H1 (cell line): ENCODE data around the gene MAP3K14.

Source experiments
- ATF2 ChIP-seq: IDR thresholded peaks from 2 replicates; pipeline ENCODE4 v1.6.1; 2012; ENCODE audit warnings: low read length, inconsistent platforms
- CHD2 ChIP-seq: IDR thresholded peaks from 2 replicates; pipeline ENCODE4 v1.6.1; 2012; ENCODE audit warnings: low read length, improper control_type of control experiment
- EGR1 ChIP-seq: IDR thresholded peaks from 2 replicates; pipeline ENCODE4 v1.6.1; 2011; ENCODE audit warnings: low read depth, low read length, borderline replicate concordance
- EZH2 ChIP-seq: fragments of 200-600 bp; sonication (generic); IDR thresholded peaks from 2 replicates; pipeline ENCODE4 v1.7.1; 2012; ENCODE audit warnings: low read depth, mild to moderate bottlenecking, moderate library complexity, low read length, inconsistent platforms; ENCODE audit not compliant: severe bottlenecking
- GABPA ChIP-seq: IDR thresholded peaks from 2 replicates; pipeline ENCODE4 v1.6.1; 2011; ENCODE audit warnings: mild to moderate bottlenecking, low read length, moderate library complexity, borderline replicate concordance; ENCODE audit not compliant: insufficient read depth
- KDM1A ChIP-seq: fragments of 200-600, 300-600 bp; sonication (generic); IDR thresholded peaks from 2 replicates; pipeline ENCODE4 v1.7.1; 2016; ENCODE audit warnings: mild to moderate bottlenecking, low read length, borderline replicate concordance
- MAFK ChIP-seq: IDR thresholded peaks from 2 replicates; pipeline ENCODE4 v1.6.1; 2012; ENCODE audit warnings: low read depth, mild to moderate bottlenecking, improper control_type of control experiment, low read length
- PHF8 ChIP-seq: fragments of 200-600 bp; sonication (generic); conservative IDR thresholded peaks from 2 replicates; pipeline ENCODE4 v1.7.1; 2012; ENCODE audit warnings: low read depth, mild to moderate bottlenecking, inconsistent platforms, low read length, moderate library complexity
- POLR2A ChIP-seq, 2 experiments: IDR thresholded peaks; 1 replicate in 1 of 2; 2 replicates in 1 of 2; pipeline ENCODE4 v1.6.1; 2011; ENCODE audit warnings: low read depth in 2 of 2, low read length in 2 of 2, mild to moderate bottlenecking in 2 of 2; ENCODE audit errors: control extremely low read depth in 1 of 2
- RAD21 ChIP-seq, 2 experiments: IDR thresholded peaks in 1 of 2; conservative IDR thresholded peaks in 1 of 2; 2 replicates each; pipeline ENCODE4 v1.6.1; 2011; ENCODE audit warnings: low read depth in 2 of 2, low read length in 2 of 2, improper control_type of control experiment in 1 of 2, inconsistent platforms in 1 of 2, mild to moderate bottlenecking in 1 of 2, moderate library complexity in 1 of 2
- TEAD4 ChIP-seq: IDR thresholded peaks from 2 replicates; pipeline ENCODE4 v1.6.1; 2012; ENCODE audit warnings: low read depth, low read length, inconsistent platforms, mixed read lengths
- USF2 ChIP-seq: IDR thresholded peaks from 2 replicates; pipeline ENCODE4 v1.6.1; 2011; ENCODE audit warnings: low read length, improper control_type of control experiment
- TF ChIP-seq, protein P1 (sequence below), 3 experiments: IDR thresholded peaks; 1 replicate in 2 of 3; 2 replicates in 1 of 3; pipeline versions ENCODE4 v1.5.1 to v1.6.1; 2011; ENCODE audit warnings: low read length in 3 of 3, mild to moderate bottlenecking in 3 of 3, inconsistent platforms in 2 of 3, low read depth in 1 of 3, moderate library complexity in 1 of 3; ENCODE audit not compliant: insufficient read depth in 1 of 3; ENCODE audit errors: control extremely low read depth in 1 of 3

GRCh38 chr17:45227101-45227925 is 89.5 kb downstream of the MAP3K14 start:
- peak; percentile 88; the same call in 1 of the 2 replicates for TF ChIP-seq KDM1A
- TF ChIP-seq, protein P1, sequence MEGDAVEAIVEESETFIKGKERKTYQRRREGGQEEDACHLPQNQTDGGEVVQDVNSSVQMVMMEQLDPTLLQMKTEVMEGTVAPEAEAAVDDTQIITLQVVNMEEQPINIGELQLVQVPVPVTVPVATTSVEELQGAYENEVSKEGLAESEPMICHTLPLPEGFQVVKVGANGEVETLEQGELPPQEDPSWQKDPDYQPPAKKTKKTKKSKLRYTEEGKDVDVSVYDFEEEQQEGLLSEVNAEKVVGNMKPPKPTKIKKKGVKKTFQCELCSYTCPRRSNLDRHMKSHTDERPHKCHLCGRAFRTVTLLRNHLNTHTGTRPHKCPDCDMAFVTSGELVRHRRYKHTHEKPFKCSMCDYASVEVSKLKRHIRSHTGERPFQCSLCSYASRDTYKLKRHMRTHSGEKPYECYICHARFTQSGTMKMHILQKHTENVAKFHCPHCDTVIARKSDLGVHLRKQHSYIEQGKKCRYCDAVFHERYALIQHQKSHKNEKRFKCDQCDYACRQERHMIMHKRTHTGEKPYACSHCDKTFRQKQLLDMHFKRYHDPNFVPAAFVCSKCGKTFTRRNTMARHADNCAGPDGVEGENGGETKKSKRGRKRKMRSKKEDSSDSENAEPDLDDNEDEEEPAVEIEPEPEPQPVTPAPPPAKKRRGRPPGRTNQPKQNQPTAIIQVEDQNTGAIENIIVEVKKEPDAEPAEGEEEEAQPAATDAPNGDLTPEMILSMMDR (IDR thresholded peaks at IDR 0.05; ENCODE audit: control extremely low read depth in 1 of 3, insufficient read depth in 1 of 3, low read depth in 1 of 3, low read length in 3 of 3): no peak
- TF ChIP-seq ATF2: no peak
- no peak for TF ChIP-seq POLR2A (IDR thresholded peaks at IDR 0.05; ENCODE audit: control extremely low read depth in 1 of 2, low read depth in 2 of 2, low read length in 2 of 2)
- no peak for TF ChIP-seq USF2
- TF ChIP-seq GABPA: no peak
- no peak for TF ChIP-seq EZH2
- TF ChIP-seq RAD21 (IDR thresholded peaks at IDR 0.05 in 1 of 2, conservative IDR thresholded peaks at IDR 0.05 in 1 of 2; ENCODE audit: low read depth in 2 of 2, low read length in 2 of 2): no peak
- no peak for TF ChIP-seq MAFK
- no peak for TF ChIP-seq EGR1
- no peak for TF ChIP-seq CHD2
- TF ChIP-seq PHF8: no peak
- no peak for TF ChIP-seq TEAD4
